GM19324 (cell line): Measurements from ENCODE around the gene LEKR1.
"Not testable (repeated sequence)": the region's sequence is repeated elsewhere in the genome, so short reads cannot be mapped to it uniquely, and the experiment has no call there.

Source experiments
- ATAC-seq: cut with Tn5 transposase; IDR thresholded peaks from one replicate; pipeline ENCODE4 v1.9.1; 2021; ENCODE audit warnings: mild to moderate bottlenecking, moderate library complexity; ENCODE audit not compliant: unreplicated experiment, low FRiP score

Gene LEKR1

GRCh38 chr3:156834435-156834834, 8.3 kb downstream of the LEKR1 start:
- no peak for ATAC-seq

DNA sequence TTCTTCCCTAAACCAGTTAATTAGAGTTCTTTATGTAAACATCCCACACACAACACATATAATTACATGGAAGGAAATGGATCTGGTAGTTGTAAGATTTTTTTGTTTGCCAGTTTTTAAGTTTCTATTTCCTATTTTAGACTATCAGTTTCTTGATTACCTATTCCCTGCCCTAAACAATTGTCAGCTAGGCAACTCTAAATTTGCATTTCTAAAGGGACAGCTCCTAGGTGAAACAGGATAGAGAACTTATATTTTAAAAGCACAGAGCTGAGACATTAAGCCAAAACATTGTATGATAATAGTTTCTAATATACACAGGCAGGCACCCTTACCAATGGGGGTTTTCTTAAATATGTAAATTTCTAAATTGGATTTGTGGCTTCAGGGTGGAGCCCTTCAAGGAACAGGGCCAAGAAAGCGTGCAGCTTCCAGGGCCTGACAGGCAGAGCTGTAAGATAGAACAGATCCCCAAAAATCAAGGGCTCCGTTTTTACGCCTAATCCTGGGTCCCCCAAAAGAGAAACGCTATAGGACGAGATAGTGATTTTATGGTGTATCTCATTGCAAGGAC, 8.9 kb downstream of the LEKR1 start:
- no peak for ATAC-seq

- no peak for ATAC-seq
Observed at GRCh38 chr3:156836701-156837100, 10.5 kb downstream of the LEKR1 start.

DNA sequence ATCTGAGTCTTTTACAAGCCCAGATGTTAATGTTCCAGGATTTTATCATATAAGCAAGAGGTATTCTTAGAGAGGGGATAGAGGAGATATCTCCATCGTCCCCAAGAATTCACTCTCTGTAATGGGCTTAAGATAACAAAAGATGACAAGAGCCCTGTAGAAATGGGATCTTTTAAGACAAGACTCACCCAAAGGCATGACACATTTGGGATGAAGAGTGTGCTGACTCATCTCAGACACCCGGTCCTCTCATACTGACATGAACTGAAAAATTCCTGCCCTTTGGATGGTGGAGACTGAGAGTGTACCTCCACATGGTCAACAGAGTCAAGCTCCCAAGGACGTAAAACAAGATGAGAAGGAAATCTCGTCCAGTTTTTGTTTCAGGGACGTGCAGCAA, 11.0 kb downstream of the LEKR1 start:
- ATAC-seq: no peak

- ATAC-seq: no peak
Observed at GRCh38 chr3:156838035-156838434, 11.9 kb downstream of the LEKR1 start.

GRCh38 chr3:156840826-156841689, 14.9 kb downstream of the LEKR1 start:
- ATAC-seq: no peak

DNA sequence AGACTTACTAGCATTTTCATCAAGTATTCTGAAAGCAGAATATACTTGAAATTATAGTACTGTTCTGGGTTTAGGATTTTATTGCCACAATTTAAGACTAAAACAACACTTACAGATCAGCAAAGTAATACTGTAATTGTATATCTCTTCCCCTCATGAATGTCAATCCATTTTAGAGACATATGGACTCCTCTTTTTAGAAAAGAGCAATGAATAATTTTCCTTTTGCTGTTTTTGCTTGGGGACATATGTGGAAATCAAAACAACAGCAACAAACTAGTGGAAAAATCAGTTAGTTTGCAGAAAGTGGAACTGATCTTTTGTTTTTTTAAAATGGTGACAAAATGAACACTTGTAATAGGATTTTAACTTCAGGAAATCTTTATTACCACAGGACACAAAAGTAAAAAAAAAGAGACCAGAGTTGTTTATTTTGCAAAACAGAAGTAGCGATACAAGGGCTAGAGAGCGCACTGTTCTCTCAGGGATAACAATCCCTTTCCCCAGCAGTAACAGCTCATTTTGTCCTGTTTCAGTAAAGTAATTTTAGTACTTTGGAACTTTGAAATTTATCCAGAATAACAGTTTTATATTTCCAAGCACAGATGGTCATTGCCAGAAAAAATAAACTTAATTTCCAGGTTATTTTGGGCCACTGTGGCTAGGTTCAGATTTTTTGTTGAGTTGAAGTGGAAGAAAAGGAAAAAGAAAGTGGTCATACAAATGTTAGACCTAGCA, 17.1 kb downstream of the LEKR1 start:
- no peak for ATAC-seq

GRCh38 chr3:156847752-156848448, 21.7 kb downstream of the LEKR1 start:
- no peak for ATAC-seq

- peak; percentile 92 for ATAC-seq
Observed at GRCh38 chr3:156859578-156859977, 33.4 kb downstream of the LEKR1 start.

- no peak for ATAC-seq
Observed at GRCh38 chr3:156860873-156861272, 34.7 kb downstream of the LEKR1 start.

GRCh38 chr3:156862338-156862737, 36.2 kb downstream of the LEKR1 start:
- no peak for ATAC-seq

DNA sequence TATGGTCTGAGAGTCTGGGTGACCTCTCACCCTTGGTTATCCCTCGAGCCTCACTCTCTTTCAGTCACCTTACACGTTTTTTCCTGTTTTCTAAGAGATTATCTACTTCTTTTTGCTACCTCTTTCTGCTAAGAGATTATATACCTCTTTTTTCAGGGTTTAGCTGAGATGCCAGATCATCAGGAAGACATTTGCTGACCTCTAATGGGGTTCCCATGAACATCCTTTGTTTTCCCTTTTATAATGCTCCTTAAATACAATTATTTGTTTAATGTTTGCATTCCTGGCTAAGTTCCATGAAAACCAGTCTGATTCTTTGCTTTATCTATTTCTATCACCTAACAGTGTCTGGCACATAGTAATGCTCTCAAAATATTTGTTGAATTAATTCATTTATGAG, 39.6 kb downstream of the LEKR1 start:
- no peak for ATAC-seq

GRCh38 chr3:156867174-156867573, 41.0 kb downstream of the LEKR1 start:
- no peak for ATAC-seq

DNA sequence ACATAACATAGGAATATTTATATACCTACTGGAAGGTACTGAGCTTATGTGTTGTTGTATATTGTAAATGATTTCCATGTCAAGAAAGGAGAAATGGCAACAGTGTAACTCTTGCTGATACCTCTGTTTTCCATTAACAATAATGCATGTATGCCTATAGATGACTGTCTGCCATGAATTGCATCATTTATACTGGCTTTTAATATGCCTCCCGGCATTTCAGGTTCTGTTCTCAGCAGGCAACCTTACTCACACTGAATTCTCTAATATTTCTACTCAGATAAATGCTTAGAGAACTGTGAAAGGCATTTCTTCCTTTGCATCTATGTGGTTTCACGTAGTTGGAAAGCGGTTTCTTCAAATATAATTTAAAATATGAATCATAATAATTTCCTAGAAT, 41.8 kb downstream of the LEKR1 start:
- no peak for ATAC-seq

GRCh38 chr3:156873906-156874305, 47.8 kb downstream of the LEKR1 start:
- no peak for ATAC-seq

DNA sequence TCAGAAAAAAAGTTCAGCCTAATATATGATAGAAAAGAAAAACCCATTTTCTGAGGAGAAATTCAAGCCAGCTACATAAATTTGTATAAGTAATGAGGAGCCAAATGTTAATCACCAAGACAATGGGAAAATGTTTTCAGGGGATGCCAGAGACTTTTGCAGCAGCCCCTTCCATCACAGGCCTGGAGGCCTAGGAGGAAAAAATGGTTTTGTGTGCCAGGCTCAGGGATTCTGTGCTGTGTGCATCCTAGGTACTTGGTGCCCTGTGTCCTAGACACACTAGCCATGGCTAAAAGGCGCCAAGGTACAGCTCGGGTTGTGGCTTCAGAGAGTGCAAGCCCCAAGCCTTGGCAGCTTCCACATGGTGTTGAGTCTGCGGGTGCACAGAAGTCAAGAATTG, 53.3 kb downstream of the LEKR1 start:
- ATAC-seq: not testable (repeated sequence)

DNA sequence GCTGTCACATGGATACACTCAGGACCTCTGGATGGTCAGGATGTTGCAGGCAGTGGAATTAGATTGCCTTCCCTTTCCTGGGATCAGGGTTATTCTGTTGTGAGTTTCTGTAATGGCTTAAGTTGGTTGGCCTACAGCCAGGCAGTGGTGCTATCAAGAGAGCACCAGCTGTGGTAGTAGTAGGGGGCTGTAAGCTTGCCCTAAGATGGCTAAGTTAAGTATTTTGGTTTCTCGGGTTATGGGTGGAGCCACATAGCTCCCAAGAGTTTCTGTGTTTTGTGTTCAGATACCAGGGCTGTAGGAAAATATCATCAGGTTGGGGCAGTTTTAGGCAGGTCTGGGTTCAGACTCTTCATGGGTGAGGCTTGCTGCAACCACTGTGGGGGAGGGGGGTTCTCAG, 59.6 kb downstream of the LEKR1 start:
- no peak for ATAC-seq

GRCh38 chr3:156888176-156888575, 62.0 kb downstream of the LEKR1 start:
- no peak for ATAC-seq

- no peak for ATAC-seq
Observed at GRCh38 chr3:156888576-156888975, 62.4 kb downstream of the LEKR1 start.

DNA sequence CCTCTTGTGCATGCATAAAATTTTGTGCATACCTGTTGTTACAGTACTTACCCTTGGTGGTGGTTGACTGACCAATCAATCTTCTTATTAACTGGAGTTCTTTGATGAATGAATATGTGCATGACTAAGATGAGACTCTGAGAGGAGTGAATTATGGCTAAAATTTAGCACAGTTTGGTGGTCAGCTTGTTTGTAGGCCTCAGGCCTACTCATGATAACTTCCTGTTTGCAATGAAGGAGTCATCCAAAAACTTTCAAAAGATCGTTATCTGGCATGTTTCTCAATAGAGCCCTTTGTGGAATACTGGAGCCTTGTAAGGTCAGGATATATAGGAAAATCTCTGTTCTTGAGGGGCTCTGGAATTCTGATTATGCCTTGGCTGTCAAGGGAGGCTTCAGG, 66.5 kb downstream of the LEKR1 start:
- ATAC-seq: no peak

DNA sequence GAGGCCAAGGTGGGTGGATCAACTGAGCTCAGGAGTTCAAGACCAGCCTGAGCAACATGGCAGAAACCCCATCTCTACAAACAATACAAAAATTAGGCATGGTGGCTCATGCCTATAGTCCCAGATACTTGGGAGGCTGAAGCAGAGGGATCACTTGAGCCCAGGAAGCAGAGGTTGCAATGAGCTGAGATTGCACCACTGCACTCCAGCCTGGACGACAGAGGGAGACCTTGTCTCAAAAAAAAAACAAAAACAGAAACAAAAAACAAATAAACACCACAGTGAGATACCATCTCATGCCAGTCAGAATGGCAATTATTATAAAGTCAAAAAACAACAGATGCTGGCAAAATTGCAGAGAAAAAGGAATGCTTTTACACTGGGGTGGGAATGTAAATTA, 69.2 kb downstream of the LEKR1 start:
- not testable (repeated sequence) for ATAC-seq
